ENCODE results near the gene HYI. TPM values are rescaled to one million over a fixed set of nuclear protein-coding genes. Genes with fewer than 3 reads are reported as not detected.
A peak's percentile ranks its signal among the peaks of the same experiment; 100 is the strongest.

HYI gene
- total RNA-seq, 1 donor from 2014 or later, result 23.4 TPM

GRCh38 chr1:43435146-43436145, 18.3 kb downstream of the HYI start:
- ATAC-seq, result peak; percentile 83
- DNase-seq, result no peak
- intact Hi-C loops (cut with micrococcal nuclease), result no loop called here

GRCh38 chr1:43434256-43434655, 19.5 kb downstream of the HYI start:
- no peak for DNase-seq
- ATAC-seq, result no peak
- intact Hi-C loops (cut with micrococcal nuclease), result no loop called here

- intact Hi-C loops (cut with micrococcal nuclease), result no loop called here
- ATAC-seq, result no peak
- DNase-seq, result no peak
Observed at GRCh38 chr1:43432907-43433306, 20.8 kb downstream of the HYI start.

- DNase-seq, result no peak
Observed at GRCh38 chr1:43432171-43432860, 21.4 kb downstream of the HYI start.

GRCh38 chr1:43431676-43432075, 22.1 kb downstream of the HYI start:
- ATAC-seq (no peak), DNase-seq (no peak)
- intact Hi-C loops (cut with micrococcal nuclease), result no loop called here

More at GRCh38 chr1:43432171-43432860, 21.4 kb downstream of the HYI start:
- intact Hi-C loops (cut with micrococcal nuclease), result no loop called here
- ATAC-seq, result no peak

GRCh38 chr1:43430831-43431230, 22.9 kb downstream of the HYI start:
- DNase-seq (no peak), ATAC-seq (no peak)
- intact Hi-C loops (cut with micrococcal nuclease), result no loop called here

GRCh38 chr1:43427941-43428340, 25.8 kb downstream of the HYI start:
- intact Hi-C loops (cut with micrococcal nuclease), result no loop called here
- DNase-seq (no peak), ATAC-seq (no peak)

- ATAC-seq (no peak), DNase-seq (no peak)
- intact Hi-C loops (cut with micrococcal nuclease), result no loop called here
Observed at GRCh38 chr1:43427524-43427923, 26.2 kb downstream of the HYI start.

GRCh38 chr1:43426221-43426620, 27.5 kb downstream of the HYI start:
- intact Hi-C loops (cut with micrococcal nuclease), result no loop called here
- DNase-seq, result no peak
- ATAC-seq, result no peak

GRCh38 chr1:43425045-43425444, 28.7 kb downstream of the HYI start:
- ATAC-seq (no peak), DNase-seq (no peak)
- intact Hi-C loops (cut with micrococcal nuclease), result no loop called here

- DNase-seq (no peak), ATAC-seq (no peak)
- intact Hi-C loops (cut with micrococcal nuclease), result no loop called here
Observed at GRCh38 chr1:43423672-43424550, 29.8 kb downstream of the HYI start.

GRCh38 chr1:43422995-43423671, 30.6 kb downstream of the HYI start:
- intact Hi-C loops (cut with micrococcal nuclease), result no loop called here
- no peak for DNase-seq
- ATAC-seq, result no peak

GRCh38 chr1:43421976-43422750, 31.6 kb downstream of the HYI start:
- ATAC-seq, result no peak
- intact Hi-C loops (cut with micrococcal nuclease), result no loop called here
- no peak for DNase-seq

GRCh38 chr1:43421396-43421795, 32.3 kb downstream of the HYI start:
- ATAC-seq (no peak), DNase-seq (no peak)
- intact Hi-C loops (cut with micrococcal nuclease), result no loop called here

GRCh38 chr1:43420874-43421273, 32.9 kb downstream of the HYI start:
- intact Hi-C loops (cut with micrococcal nuclease), result no loop called here
- ATAC-seq, result no peak
- DNase-seq, result no peak

GRCh38 chr1:43419627-43420425, 33.9 kb downstream of the HYI start:
- no peak for DNase-seq
- intact Hi-C loops (cut with micrococcal nuclease), result loop anchor here (10.0 kb wide), 1 partner anchor 195 kb away; no protein-coding TSS in a partner anchor
- ATAC-seq, result no peak

GRCh38 chr1:43418858-43419257, 34.9 kb downstream of the HYI start:
- ATAC-seq, result no peak
- intact Hi-C loops (cut with micrococcal nuclease), result loop anchor here (10.0 kb wide), 1 partner anchor 194 kb away; no protein-coding TSS in a partner anchor
- no peak for DNase-seq

All from left ventricle myocardium superior (tissue), 1 donor.